ENCODE measurements around the gene ZNF569. TPM values are rescaled to one million over a fixed set of nuclear protein-coding genes. Genes with fewer than 3 reads are reported as not detected.
"Not testable (repeated sequence)": the region's sequence is repeated elsewhere in the genome, so short reads cannot be mapped to it uniquely, and the experiment has no call there.

ZNF569 gene
- total RNA-seq, 2 experiments from 2014 or later, result 8.0 to 10.4 TPM

- H3K36me3 Mint-ChIP-seq (ENCODE audit: low read depth), result peaks cover 48% of the 10 kb centered on the region
- CTCF ChIA-PET, result interaction anchor here (0.5 to 1.4 kb wide), 3 partner anchors 82 to 340 kb away, joined by 3 to 7 read pairs (median 4); partner anchors contain the start of gene ZNF573
- H3K4me1 Mint-ChIP-seq, result peaks cover 37% of the 10 kb centered on the region
- peak within 1 kb of the TSS; percentile 94 for H3K4me3 Mint-ChIP-seq
- no peaks in the 10 kb centered on the region for H3K27me3 Mint-ChIP-seq
- POLR2A ChIA-PET, result interaction anchor here (0.6 to 0.7 kb wide), 2 partner anchors 126 to 433 kb away, joined by 3 to 4 read pairs; partner anchors contain the start of genes ZNF540 and ZNF571
- H3K9me3 Mint-ChIP-seq, result peaks cover 19% of the 10 kb centered on the region
- H3K27ac Mint-ChIP-seq, result peak within 1 kb of the TSS; percentile 98
- peak; percentile 90 for DNase-seq
Observed at GRCh38 chr19:37468961-37469777, 1.9 kb upstream of the ZNF569 start, which contains the start of gene ZNF570. TSS of gene ZNF570 (plus strand) at chr19:37469356. CDS start at chr19:37470355, 999 bp downstream.

DNA sequence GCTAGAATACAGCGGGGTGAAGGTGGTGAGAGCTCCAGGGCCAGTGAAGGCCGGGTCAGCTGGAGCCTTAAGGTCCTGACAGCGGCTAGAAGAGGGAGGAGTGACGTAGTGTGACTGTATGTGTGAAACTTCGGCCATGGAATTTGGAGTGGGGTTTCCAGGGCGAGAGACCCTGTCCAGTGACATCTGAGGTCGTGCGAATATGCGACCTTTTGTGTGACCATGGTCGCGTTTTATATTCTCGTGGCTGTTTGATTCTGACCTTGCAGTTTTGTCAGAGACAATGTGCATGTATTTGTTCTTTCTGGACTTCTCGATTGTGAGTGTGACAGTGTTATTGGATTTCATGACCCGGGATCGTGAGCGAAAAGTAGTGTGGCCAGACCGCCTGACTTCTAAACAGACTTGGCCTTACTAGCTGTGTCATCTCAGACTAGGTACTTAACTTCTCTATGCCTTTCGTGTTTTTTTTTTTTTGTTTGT is 405 bp upstream of the ZNF569 start:
- Mint-ChIP-seq H3K27me3 (no peaks in the 10 kb centered on the region), H3K9me3 (peaks cover 19% of the 10 kb centered on the region), H3K4me3 (peak overlapping the region; percentile 94), H3K27ac (peak overlapping the region; percentile 92), H3K4me1 (peaks cover 37% of the 10 kb centered on the region), H3K36me3 (ENCODE audit: low read depth) (peaks cover 49% of the 10 kb centered on the region)
- ChIA-PET POLR2A (interaction anchor here (1.2 kb wide), 1 partner anchor 97 kb away, joined by 3 read pairs; the partner anchor contains the start of gene ZNF527), CTCF (interaction anchor here (0.8 to 1.3 kb wide), 2 partner anchors 9 to 97 kb away, joined by 3 to 4 read pairs; partner anchors contain the start of gene ZNF527)
- no peak for DNase-seq

DNA sequence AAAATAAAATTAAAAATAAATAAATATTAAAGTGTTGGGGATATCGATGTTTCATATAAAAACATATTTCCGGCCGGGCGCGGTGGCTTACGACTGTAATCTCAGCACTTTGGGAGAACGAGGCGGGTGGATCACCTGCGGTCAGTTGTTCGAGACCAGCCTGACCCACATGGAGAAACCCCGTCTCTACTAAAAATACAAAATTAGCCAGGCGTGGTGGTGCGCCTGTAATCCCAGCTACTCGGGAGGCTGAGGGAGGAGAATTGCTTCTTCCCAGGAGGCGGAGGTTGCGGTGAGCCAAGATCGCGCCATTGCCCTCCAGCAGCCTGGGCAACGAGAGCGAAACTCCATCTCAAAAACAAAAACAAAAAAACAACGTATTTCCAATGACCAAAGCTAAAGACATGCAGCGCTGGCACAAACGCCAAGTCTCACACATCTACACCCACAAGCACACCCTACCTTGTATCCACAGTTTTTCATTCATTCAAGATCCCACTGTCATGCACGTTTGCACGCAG is 907 bp downstream of the ZNF569 start:
- ChIA-PET POLR2A (no interaction called here), CTCF (interaction anchor here (1.0 to 1.3 kb wide), 3 partner anchors 10 to 11 kb away, joined by 3 to 4 read pairs (median 3); no protein-coding TSS in a partner anchor)
- Mint-ChIP-seq H3K9me3 (peaks cover 19% of the 10 kb centered on the region), H3K4me1 (peaks cover 37% of the 10 kb centered on the region), H3K4me3 (peak overlapping the region; percentile 94), H3K27ac (peak overlapping the region; percentile 92), H3K36me3 (ENCODE audit: low read depth) (peaks cover 49% of the 10 kb centered on the region), H3K27me3 (no peaks in the 10 kb centered on the region)
- no peak for DNase-seq

DNA sequence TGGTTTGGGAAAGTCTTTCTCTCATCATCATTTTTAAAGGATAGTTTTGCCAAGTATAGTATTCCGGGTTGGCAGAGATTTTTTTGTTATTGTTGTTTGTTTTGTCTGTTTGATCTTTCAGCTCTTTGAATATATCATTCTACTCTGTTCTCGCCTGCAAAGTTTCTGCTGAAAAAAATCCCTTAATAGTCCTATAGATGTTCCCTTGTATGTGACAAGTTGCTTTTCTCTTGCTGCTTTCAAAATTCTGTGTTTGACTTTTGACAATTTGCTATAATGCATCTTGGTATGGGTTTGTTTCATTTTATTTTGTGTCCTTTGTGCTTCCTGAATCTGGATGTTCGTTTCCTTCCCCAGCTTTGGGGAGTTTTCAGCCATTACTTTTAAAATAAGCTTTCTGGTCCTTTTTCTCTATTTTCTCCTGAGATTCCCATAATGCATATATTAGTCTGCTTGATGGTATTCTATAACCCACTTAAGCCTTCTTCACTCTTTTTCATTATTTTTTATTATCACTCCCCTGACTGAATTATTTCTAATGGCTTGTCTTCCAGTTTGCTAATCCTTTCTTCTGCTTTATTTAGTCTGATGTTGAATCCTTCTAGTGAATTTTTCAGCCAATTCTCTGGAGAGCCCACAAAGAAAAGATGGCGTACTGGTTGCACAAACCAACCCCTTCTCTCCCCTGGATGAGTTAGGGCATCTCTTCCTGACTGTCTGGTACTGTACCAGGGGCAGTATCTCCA is 14.6 kb downstream of the ZNF569 start:
- no peak overlapping the region for H3K4me3 Mint-ChIP-seq

GRCh38 chr19:37413313-37414084 is 53.7 kb downstream of the ZNF569 start:
- no peaks in the 10 kb centered on the region for H3K4me1 Mint-ChIP-seq
- DNase-seq, result no peak
- H3K9me3 Mint-ChIP-seq, result peaks cover 55% of the 10 kb centered on the region
- POLR2A ChIA-PET, result no interaction called here
- H3K36me3 Mint-ChIP-seq (ENCODE audit: low read depth), result peaks cover 48% of the 10 kb centered on the region
- no peak overlapping the region for H3K4me3 Mint-ChIP-seq
- CTCF ChIA-PET, result no interaction called here
- no peaks in the 10 kb centered on the region for H3K27me3 Mint-ChIP-seq
- no peak overlapping the region for H3K27ac Mint-ChIP-seq

More for the DNA sequence above, 14.6 kb downstream of the ZNF569 start:
- no peaks in the 10 kb centered on the region for H3K27me3 Mint-ChIP-seq
- ChIA-PET CTCF (no interaction called here), POLR2A (no interaction called here)
- H3K9me3 Mint-ChIP-seq, result peaks cover 75% of the 10 kb centered on the region
- H3K4me1 Mint-ChIP-seq, result no peaks in the 10 kb centered on the region
- H3K27ac Mint-ChIP-seq, result no peak overlapping the region
- no peak for DNase-seq
- peaks cover 66% of the 10 kb centered on the region for H3K36me3 Mint-ChIP-seq (ENCODE audit: low read depth)

DNA sequence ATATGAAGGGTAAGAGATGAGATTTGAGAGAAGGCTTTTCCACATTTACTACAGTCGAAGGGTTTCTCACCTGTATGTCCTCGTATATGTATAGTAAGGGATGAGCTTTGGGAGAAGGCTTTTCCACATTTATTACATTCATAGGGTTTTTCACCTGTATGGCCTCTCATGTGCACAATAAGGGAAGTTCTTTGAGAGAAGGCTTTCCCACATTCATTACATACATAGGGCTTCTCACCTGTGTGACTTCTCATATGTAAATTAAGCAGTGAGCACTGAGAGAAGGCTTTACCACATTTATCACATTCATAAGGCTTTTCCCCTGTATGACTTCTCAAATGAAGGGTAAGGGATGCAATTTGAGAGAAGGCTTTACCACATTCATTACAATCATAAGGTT is 54.5 kb downstream of the ZNF569 start:
- Mint-ChIP-seq H3K27me3 (no peaks in the 10 kb centered on the region), H3K9me3 (peaks cover 57% of the 10 kb centered on the region), H3K4me3 (no peak overlapping the region), H3K36me3 (ENCODE audit: low read depth) (peaks cover 43% of the 10 kb centered on the region), H3K4me1 (no peaks in the 10 kb centered on the region), H3K27ac (no peak overlapping the region)
- ChIA-PET POLR2A (no interaction called here), CTCF (no interaction called here)
- no peak for DNase-seq

DNA sequence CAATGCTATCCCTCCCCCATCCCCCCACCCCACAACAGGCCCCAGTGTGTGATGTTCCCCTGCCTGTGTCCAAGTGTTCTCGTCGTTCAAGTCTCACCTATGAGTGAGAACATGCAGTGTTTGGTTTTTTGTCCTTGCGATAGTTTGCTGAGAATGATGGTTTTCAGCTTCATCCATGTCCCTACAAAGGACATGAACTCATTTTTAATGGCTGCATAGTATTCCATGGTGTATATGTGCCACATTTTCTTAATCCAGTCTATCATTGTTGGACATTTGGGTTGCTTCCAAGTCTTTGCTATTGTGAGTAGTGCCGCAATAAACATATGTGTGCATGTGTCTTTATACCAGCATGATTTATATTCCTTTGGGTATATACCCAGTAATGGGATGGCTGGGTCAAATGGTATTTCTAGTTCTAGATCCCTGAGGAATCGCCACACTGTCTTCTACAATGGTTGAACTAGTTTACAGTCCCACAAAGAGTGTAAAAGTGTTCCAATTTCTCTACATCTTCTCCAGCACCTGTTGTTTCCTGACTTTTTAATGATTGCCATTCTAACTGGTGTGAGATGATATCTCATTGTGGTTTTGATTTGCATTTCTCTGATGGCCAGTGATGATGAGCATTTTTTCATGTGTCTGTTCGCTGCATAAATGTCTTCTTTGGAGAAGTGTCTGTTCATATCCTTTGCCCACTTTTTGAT is 61.0 kb downstream of the ZNF569 start:
- H3K27me3 Mint-ChIP-seq; H3K36me3 Mint-ChIP-seq (ENCODE audit: low read depth); H3K4me3 Mint-ChIP-seq; DNase-seq; H3K4me1 Mint-ChIP-seq; H3K27ac Mint-ChIP-seq; CTCF ChIA-PET; POLR2A ChIA-PET: not testable (repeated sequence)
- peaks cover 58% of the 10 kb centered on the region for H3K9me3 Mint-ChIP-seq

- H3K36me3 Mint-ChIP-seq (ENCODE audit: low read depth), result peaks cover 5% of the 10 kb centered on the region
- H3K4me1 Mint-ChIP-seq, result no peaks in the 10 kb centered on the region
- H3K27me3 Mint-ChIP-seq, result no peaks in the 10 kb centered on the region
- POLR2A ChIA-PET, result no interaction called here
- H3K27ac Mint-ChIP-seq, result no peak overlapping the region
- no peak overlapping the region for H3K4me3 Mint-ChIP-seq
- CTCF ChIA-PET, result no interaction called here
- no peak for DNase-seq
- peaks cover 65% of the 10 kb centered on the region for H3K9me3 Mint-ChIP-seq
Observed at GRCh38 chr19:37403403-37403802, 63.8 kb downstream of the ZNF569 start.

DNA sequence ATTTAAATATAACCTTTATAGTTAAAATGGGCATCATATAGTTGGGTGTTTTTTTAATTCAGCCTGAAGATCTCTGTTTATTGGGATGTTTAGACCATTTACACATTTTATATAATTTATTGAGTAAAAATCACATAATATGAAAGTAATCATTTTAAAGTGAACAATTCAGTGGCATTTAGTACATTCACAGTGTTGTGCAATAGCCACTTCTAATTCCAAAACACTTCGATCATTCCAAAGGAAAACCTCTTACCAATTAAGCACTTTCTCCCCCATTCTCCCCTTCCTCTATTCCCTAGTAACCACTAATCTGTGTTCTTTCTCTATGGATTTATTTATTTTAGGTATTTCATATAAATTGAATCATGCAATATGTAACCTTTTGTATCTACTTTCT is 66.2 kb downstream of the ZNF569 start:
- Mint-ChIP-seq H3K9me3 (peaks cover 62% of the 10 kb centered on the region), H3K36me3 (ENCODE audit: low read depth) (peaks cover 5% of the 10 kb centered on the region), H3K27me3 (no peaks in the 10 kb centered on the region), H3K27ac (no peak overlapping the region), H3K4me3 (no peak overlapping the region), H3K4me1 (no peaks in the 10 kb centered on the region)
- no peak for DNase-seq
- CTCF ChIA-PET, result no interaction called here
- POLR2A ChIA-PET, result no interaction called here

GRCh38 chr19:37391399-37391798 is 75.8 kb downstream of the ZNF569 start:
- H3K4me3 Mint-ChIP-seq, H3K27me3 Mint-ChIP-seq, CTCF ChIA-PET, POLR2A ChIA-PET, H3K4me1 Mint-ChIP-seq, DNase-seq, H3K27ac Mint-ChIP-seq: not testable (repeated sequence)
- Mint-ChIP-seq H3K36me3 (ENCODE audit: low read depth) (peaks cover 38% of the 10 kb centered on the region), H3K9me3 (peaks cover 65% of the 10 kb centered on the region)

GRCh38 chr19:37389234-37389633 is 78.0 kb downstream of the ZNF569 start:
- Mint-ChIP-seq H3K27ac (no peak overlapping the region), H3K27me3 (no peaks in the 10 kb centered on the region), H3K4me3 (no peak overlapping the region), H3K4me1 (no peaks in the 10 kb centered on the region), H3K9me3 (peaks cover 74% of the 10 kb centered on the region), H3K36me3 (ENCODE audit: low read depth) (peaks cover 55% of the 10 kb centered on the region)
- CTCF ChIA-PET, result interaction anchor here (0.6 kb wide), 2 partner anchors 315 to 805 kb away, joined by 3 read pairs; no protein-coding TSS in a partner anchor
- POLR2A ChIA-PET, result no interaction called here
- DNase-seq, result no peak
